ENCODE measurements around the gene PHAX. TPM values are rescaled to one million over a fixed set of nuclear protein-coding genes. Genes with fewer than 3 reads are reported as not detected.
A peak's percentile ranks its signal among the peaks of the same experiment; 100 is the strongest.
"Not testable (repeated sequence)": the region's sequence is repeated elsewhere in the genome, so short reads cannot be mapped to it uniquely, and the experiment has no call there.

The PHAX gene
- polyA plus RNA-seq, 2 donors = 11.5 to 18.6 TPM

DNA sequence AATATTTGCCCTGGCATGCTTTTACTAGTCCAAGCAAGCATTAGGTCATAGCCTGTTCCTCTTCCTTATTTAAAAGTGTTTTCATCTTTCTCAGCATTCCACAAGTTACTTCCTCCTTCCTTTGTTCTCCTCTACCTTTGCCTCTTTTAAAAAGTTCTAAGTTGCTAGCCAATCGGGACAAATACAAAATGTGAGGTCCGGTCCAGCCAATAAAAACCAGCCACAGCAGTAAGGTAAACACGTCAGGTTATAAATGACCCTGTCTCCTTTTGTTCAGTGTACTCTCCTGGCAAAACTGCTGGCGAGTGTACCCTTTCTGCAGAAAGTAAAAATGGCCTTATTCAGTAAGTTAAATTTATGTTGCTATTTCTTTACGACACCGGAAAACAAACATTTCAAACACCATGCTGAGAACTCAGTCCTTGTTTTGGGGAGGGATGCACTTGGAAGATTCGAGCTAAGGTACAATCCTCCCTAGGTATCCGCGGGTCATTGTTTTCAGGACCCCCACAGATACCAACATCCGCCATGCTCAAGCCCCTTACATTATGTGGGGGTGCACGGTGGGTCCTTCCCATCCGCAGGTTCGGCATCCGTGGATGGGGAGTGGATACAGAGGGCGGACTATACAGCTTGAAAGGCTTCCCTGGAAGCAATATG lies 646 bp upstream of the PHAX start:
- not testable (repeated sequence) for H3K27me3 ChIP-seq (ENCODE audit: control insufficient read depth in 1 of 2, insufficient read depth in 2 of 2, low read length in 2 of 2); H3K36me3 ChIP-seq (ENCODE audit: control insufficient read depth in 2 of 2, insufficient read depth in 2 of 2, low read length in 1 of 2); H3K9me3 ChIP-seq (ENCODE audit: control insufficient read depth in 2 of 2, insufficient read depth in 1 of 2, low read depth in 1 of 2, low read length in 1 of 2)
- peak overlapping the region; percentile 93 to 94 for H3K27ac ChIP-seq (ENCODE audit: low read depth in 2 of 2, low read length in 1 of 2)
- H3K4me3 ChIP-seq (ENCODE audit: low read depth in 1 of 2, low read length in 2 of 2) = peak overlapping the region; percentile 22 to 88
- 57 to 58% methylated on average over 15 of the region's 15 CpGs for WGBS, 2 donors
- peaks cover 8 to 11% of the 10 kb centered on the region in 2 donors for H3K4me1 ChIP-seq (ENCODE audit: control insufficient read depth in 2 of 2, insufficient read depth in 2 of 2, low read length in 1 of 2)

GRCh38 chr5:126603402-126603991 lies 2.8 kb downstream of the PHAX start:
- Histone ChIP-seq H3K4me1 (ENCODE audit: control insufficient read depth in 2 of 2, insufficient read depth in 2 of 2, low read length in 1 of 2) (peaks cover 8 to 11% of the 10 kb centered on the region in 2 donors), H3K27me3 (ENCODE audit: control insufficient read depth in 1 of 2, insufficient read depth in 2 of 2, low read length in 2 of 2) (no peaks in the 10 kb centered on the region), H3K4me3 (ENCODE audit: low read depth in 1 of 2, low read length in 2 of 2) (no peak overlapping the region), H3K27ac (ENCODE audit: low read depth in 2 of 2, low read length in 1 of 2) (no peak overlapping the region), H3K9me3 (ENCODE audit: control insufficient read depth in 2 of 2, insufficient read depth in 1 of 2, low read depth in 1 of 2, low read length in 1 of 2) (no peaks in the 10 kb centered on the region), H3K36me3 (ENCODE audit: control insufficient read depth in 2 of 2, insufficient read depth in 2 of 2, low read length in 1 of 2) (peaks cover 4 to 5% of the 10 kb centered on the region in 2 donors)
- WGBS, 2 donors = 80 to 83% methylated on average over 6 of the region's 6 CpGs

- no peaks in the 10 kb centered on the region for H3K27me3 ChIP-seq (ENCODE audit: control insufficient read depth in 1 of 2, insufficient read depth in 2 of 2, low read length in 2 of 2)
- peaks cover 6 to 8% of the 10 kb centered on the region in 2 donors for H3K4me1 ChIP-seq (ENCODE audit: control insufficient read depth in 2 of 2, insufficient read depth in 2 of 2, low read length in 1 of 2)
- no peaks in the 10 kb centered on the region for H3K9me3 ChIP-seq (ENCODE audit: control insufficient read depth in 2 of 2, insufficient read depth in 1 of 2, low read depth in 1 of 2, low read length in 1 of 2)
- no peak overlapping the region for H3K27ac ChIP-seq (ENCODE audit: low read depth in 2 of 2, low read length in 1 of 2)
- peaks cover 4 to 5% of the 10 kb centered on the region in 2 donors for H3K36me3 ChIP-seq (ENCODE audit: control insufficient read depth in 2 of 2, insufficient read depth in 2 of 2, low read length in 1 of 2)
- 84 to 87% methylated on average over 5 of the region's 5 CpGs for WGBS, 2 donors
- H3K4me3 ChIP-seq (ENCODE audit: low read depth in 1 of 2, low read length in 2 of 2) = no peak overlapping the region
These were observed 4.8 kb downstream of the PHAX start for GRCh38 chr5:126605525-126605924.

DNA sequence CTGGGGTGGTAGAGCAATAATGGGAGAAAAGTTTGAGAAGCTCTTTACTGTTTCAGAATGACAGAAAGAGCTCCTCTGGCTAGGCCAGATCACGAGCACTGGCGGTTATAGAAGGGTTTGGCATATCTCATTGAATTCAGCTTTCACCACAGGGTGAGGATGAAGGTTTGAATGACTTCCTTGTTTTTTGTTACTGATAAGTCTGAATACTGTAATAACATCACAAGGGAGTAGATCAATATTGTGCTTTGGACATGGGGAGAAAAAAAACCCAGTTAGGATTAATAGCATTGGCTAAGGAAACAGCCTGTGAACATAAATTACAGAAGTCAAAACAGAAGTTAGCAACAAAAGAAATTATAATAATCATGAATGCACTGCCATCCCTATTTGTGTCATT lies 9.4 kb downstream of the PHAX start:
- H3K27ac ChIP-seq (ENCODE audit: low read depth in 2 of 2, low read length in 1 of 2) = no peak overlapping the region
- H3K36me3 ChIP-seq (ENCODE audit: control insufficient read depth in 2 of 2, insufficient read depth in 2 of 2, low read length in 1 of 2) = no peaks in the 10 kb centered on the region
- H3K27me3 ChIP-seq (ENCODE audit: control insufficient read depth in 1 of 2, insufficient read depth in 2 of 2, low read length in 2 of 2) = no peaks in the 10 kb centered on the region
- WGBS, 2 donors = 74 to 91% methylated on average over 2 of the region's 2 CpGs
- no peak overlapping the region for H3K4me3 ChIP-seq (ENCODE audit: low read depth in 1 of 2, low read length in 2 of 2)
- no peaks in the 10 kb centered on the region for H3K9me3 ChIP-seq (ENCODE audit: control insufficient read depth in 2 of 2, insufficient read depth in 1 of 2, low read depth in 1 of 2, low read length in 1 of 2)
- H3K4me1 ChIP-seq (ENCODE audit: control insufficient read depth in 2 of 2, insufficient read depth in 2 of 2, low read length in 1 of 2) = no peaks in the 10 kb centered on the region

DNA sequence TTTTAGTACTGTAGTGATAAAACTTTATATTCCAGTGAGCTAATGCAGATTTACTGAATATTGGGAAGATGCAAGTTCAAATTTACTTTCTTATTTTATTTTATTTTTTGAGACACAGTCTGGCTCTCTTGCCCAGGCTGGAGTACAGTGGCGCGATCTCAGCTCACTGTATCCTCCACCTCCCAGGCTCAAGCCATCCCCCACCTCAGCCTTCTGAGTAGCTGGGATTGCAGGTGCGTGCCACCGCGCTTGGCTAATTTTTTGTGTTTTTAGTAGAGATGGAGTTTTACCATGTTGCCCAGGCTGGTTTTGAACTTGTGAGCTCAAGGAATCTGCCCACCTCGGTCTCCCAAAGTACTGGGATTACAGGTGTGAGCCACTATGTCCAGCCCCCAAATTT lies 9.9 kb downstream of the PHAX start:
- Histone ChIP-seq H3K27me3 (ENCODE audit: control insufficient read depth in 1 of 2, insufficient read depth in 2 of 2, low read length in 2 of 2) (no peaks in the 10 kb centered on the region), H3K4me3 (ENCODE audit: low read depth in 1 of 2, low read length in 2 of 2) (no peak overlapping the region), H3K9me3 (ENCODE audit: control insufficient read depth in 2 of 2, insufficient read depth in 1 of 2, low read depth in 1 of 2, low read length in 1 of 2) (no peaks in the 10 kb centered on the region), H3K27ac (ENCODE audit: low read depth in 2 of 2, low read length in 1 of 2) (no peak overlapping the region), H3K36me3 (ENCODE audit: control insufficient read depth in 2 of 2, insufficient read depth in 2 of 2, low read length in 1 of 2) (no peaks in the 10 kb centered on the region), H3K4me1 (ENCODE audit: control insufficient read depth in 2 of 2, insufficient read depth in 2 of 2, low read length in 1 of 2) (no peaks in the 10 kb centered on the region)
- WGBS, 2 donors = 97 to 98% methylated on average over 6 of the region's 6 CpGs

DNA sequence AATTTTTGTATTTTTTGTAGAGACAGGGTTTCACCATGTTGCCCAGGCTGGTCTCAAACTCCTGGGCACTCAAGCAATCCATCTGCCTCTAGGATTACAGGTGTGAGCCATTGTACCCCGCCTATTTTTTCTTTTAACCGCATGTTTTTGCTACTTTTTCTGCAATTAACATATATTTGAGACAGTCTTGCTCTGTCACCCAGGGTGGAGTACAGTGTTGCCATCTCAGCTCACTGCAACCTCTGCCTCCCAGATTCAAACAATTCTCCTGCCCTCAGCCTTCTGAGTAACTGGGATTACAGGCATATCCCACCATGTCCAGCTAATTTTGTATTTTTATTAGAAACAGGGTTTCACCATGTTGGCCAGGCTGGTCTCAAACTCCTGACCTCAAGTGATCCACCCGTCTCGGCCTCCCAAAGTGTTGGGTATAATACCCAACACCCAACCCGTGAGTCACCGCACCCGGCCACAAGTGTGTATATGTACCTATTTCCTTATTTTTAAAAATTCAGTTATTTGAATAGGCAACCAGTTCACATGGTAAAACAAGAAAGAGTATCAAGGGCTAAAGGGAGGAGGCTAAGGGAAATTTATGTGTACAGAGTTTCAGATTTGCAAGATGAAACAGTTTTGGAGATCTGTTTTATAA lies 13.3 kb downstream of the PHAX start:
- Histone ChIP-seq H3K27ac (ENCODE audit: low read depth in 2 of 2, low read length in 1 of 2) (no peak overlapping the region), H3K4me3 (ENCODE audit: low read depth in 1 of 2, low read length in 2 of 2) (no peak overlapping the region), H3K4me1 (ENCODE audit: control insufficient read depth in 2 of 2, insufficient read depth in 2 of 2, low read length in 1 of 2) (no peaks in the 10 kb centered on the region), H3K9me3 (ENCODE audit: control insufficient read depth in 2 of 2, insufficient read depth in 1 of 2, low read depth in 1 of 2, low read length in 1 of 2) (no peaks in the 10 kb centered on the region), H3K36me3 (ENCODE audit: control insufficient read depth in 2 of 2, insufficient read depth in 2 of 2, low read length in 1 of 2) (peaks cover 0 to 7% of the 10 kb centered on the region in 2 donors), H3K27me3 (ENCODE audit: control insufficient read depth in 1 of 2, insufficient read depth in 2 of 2, low read length in 2 of 2) (no peaks in the 10 kb centered on the region)
- WGBS, 2 donors = 92% methylated on average over 7 of the region's 7 CpGs

DNA sequence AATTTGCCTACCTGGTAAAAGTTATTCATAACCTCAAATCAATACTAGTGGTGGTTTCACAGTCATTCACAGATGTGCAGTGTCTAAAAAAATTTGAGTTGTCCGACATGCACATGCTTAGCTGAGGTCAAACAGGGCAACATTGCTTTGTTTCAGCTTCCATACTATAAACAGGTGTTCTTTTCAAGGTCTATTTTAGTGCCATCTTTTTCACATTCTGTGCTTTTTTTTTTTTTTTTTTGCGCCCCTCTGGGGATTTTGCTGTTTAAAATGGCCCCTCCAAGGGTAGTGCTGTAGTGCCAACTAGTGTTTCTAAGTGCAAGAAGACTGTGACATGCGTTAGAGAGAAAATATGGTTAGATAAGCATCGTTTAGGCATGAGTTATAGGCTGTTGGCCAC lies 14.5 kb downstream of the PHAX start:
- H3K36me3 ChIP-seq (ENCODE audit: control insufficient read depth in 2 of 2, insufficient read depth in 2 of 2, low read length in 1 of 2) = peaks cover 3 to 7% of the 10 kb centered on the region in 2 donors
- H3K4me1 ChIP-seq (ENCODE audit: control insufficient read depth in 2 of 2, insufficient read depth in 2 of 2, low read length in 1 of 2) = no peaks in the 10 kb centered on the region
- H3K27me3 ChIP-seq (ENCODE audit: control insufficient read depth in 1 of 2, insufficient read depth in 2 of 2, low read length in 2 of 2) = no peaks in the 10 kb centered on the region
- no peaks in the 10 kb centered on the region for H3K9me3 ChIP-seq (ENCODE audit: control insufficient read depth in 2 of 2, insufficient read depth in 1 of 2, low read depth in 1 of 2, low read length in 1 of 2)
- 73 to 90% methylated on average over 4 of the region's 4 CpGs for WGBS, 2 donors
- H3K27ac ChIP-seq (ENCODE audit: low read depth in 2 of 2, low read length in 1 of 2) = no peak overlapping the region
- no peak overlapping the region for H3K4me3 ChIP-seq (ENCODE audit: low read depth in 1 of 2, low read length in 2 of 2)

DNA sequence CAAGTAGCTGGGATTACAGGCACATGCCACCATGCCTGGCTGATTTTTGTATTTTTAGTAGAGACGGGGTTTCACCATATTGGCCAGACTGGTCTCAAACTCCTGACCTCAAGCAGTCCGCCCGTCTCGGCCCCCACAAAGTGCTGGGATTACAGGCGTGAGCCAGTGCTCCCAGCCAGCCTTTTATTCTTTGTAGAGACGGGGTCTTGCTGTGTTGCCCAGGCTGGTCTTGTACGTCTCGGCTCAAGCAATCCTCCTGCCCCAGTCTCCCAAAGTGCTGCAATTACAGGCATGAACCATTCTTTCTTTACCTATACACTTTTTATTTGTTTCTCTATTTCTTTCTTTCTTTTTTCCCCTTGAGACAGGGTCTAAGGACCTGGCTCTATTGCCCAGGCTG lies 16.9 kb downstream of the PHAX start:
- H3K36me3 ChIP-seq (ENCODE audit: control insufficient read depth in 2 of 2, insufficient read depth in 2 of 2, low read length in 1 of 2) = not testable (repeated sequence)

GRCh38 chr5:126619781-126620180 lies 19.0 kb downstream of the PHAX start:
- Histone ChIP-seq H3K36me3 (ENCODE audit: control insufficient read depth in 2 of 2, insufficient read depth in 2 of 2, low read length in 1 of 2) (peaks cover 3 to 9% of the 10 kb centered on the region in 2 donors), H3K9me3 (ENCODE audit: control insufficient read depth in 2 of 2, insufficient read depth in 1 of 2, low read depth in 1 of 2, low read length in 1 of 2) (no peaks in the 10 kb centered on the region), H3K27ac (ENCODE audit: low read depth in 2 of 2, low read length in 1 of 2) (no peak overlapping the region), H3K27me3 (ENCODE audit: control insufficient read depth in 1 of 2, insufficient read depth in 2 of 2, low read length in 2 of 2) (no peaks in the 10 kb centered on the region), H3K4me1 (ENCODE audit: control insufficient read depth in 2 of 2, insufficient read depth in 2 of 2, low read length in 1 of 2) (no peaks in the 10 kb centered on the region), H3K4me3 (ENCODE audit: low read depth in 1 of 2, low read length in 2 of 2) (no peak overlapping the region)
- WGBS, 2 donors = 87 to 89% methylated on average over 2 of the region's 2 CpGs

More for the DNA sequence above, 16.9 kb downstream of the PHAX start:
- not testable (repeated sequence) for H3K4me3 ChIP-seq (ENCODE audit: low read depth in 1 of 2, low read length in 2 of 2); H3K4me1 ChIP-seq (ENCODE audit: control insufficient read depth in 2 of 2, insufficient read depth in 2 of 2, low read length in 1 of 2); H3K27ac ChIP-seq (ENCODE audit: low read depth in 2 of 2, low read length in 1 of 2); H3K27me3 ChIP-seq (ENCODE audit: control insufficient read depth in 1 of 2, insufficient read depth in 2 of 2, low read length in 2 of 2); H3K9me3 ChIP-seq (ENCODE audit: control insufficient read depth in 2 of 2, insufficient read depth in 1 of 2, low read depth in 1 of 2, low read length in 1 of 2)
- WGBS, 2 donors = 96% methylated on average over 8 of the region's 8 CpGs

Data from esophagus (tissue), 2 donors.